CD14-positive monocyte (primary cell): ENCODE measurements around the gene DIDO1. TPM values are rescaled to one million over a fixed set of nuclear protein-coding genes. Genes with fewer than 3 reads are reported as not detected.

ENCODE experiments used
- DNase-seq, 3 donors: peaks; one replicate each; pipeline ENCODE4 v3.0.0-alpha.2; 2011 to 2022
- H2AFZ ChIP-seq: 2 replicates; pipeline ENCODE4 v1.6.0; 2012; ENCODE audit warnings: mild to moderate bottlenecking, low read depth, low read length, inconsistent platforms; ENCODE audit not compliant: insufficient read depth, poor library complexity, severe bottlenecking
- H3K27ac ChIP-seq, 2 donors: 1 replicate in 1 of 2; 2 replicates in 1 of 2; pipeline ENCODE4 v1.5.1; 2012 to 2013; ENCODE audit warnings: low read length in 2 of 2, control low read depth in 1 of 2, inconsistent platforms in 1 of 2, low read depth in 1 of 2, mild to moderate bottlenecking in 1 of 2
- H3K27me3 ChIP-seq, 2 donors: one replicate each; pipeline versions ENCODE4 v1.6.0 to v1.6.1; 2011 to 2013; ENCODE audit warnings: low read length in 2 of 2; ENCODE audit not compliant: control insufficient read depth in 2 of 2, insufficient read depth in 2 of 2
- H3K36me3 ChIP-seq, 2 donors: replicated peaks in 1 of 2; 1 replicate in 1 of 2; 2 replicates in 1 of 2; pipeline versions ENCODE4 v1.5.1 to v1.6.1; 2012 to 2013; ENCODE audit warnings: low read length in 2 of 2, control low read depth in 1 of 2, inconsistent platforms in 1 of 2, mild to moderate bottlenecking in 1 of 2; ENCODE audit not compliant: insufficient read depth in 2 of 2, control insufficient read depth in 1 of 2
- H3K4me1 ChIP-seq, 2 donors: 1 replicate in 1 of 2; 2 replicates in 1 of 2; pipeline versions ENCODE4 v1.5.1 to v1.6.1; 2012 to 2013; ENCODE audit warnings: low read length in 2 of 2, control low read depth in 1 of 2, inconsistent platforms in 1 of 2, mild to moderate bottlenecking in 1 of 2, moderate library complexity in 1 of 2; ENCODE audit not compliant: insufficient read depth in 2 of 2, control insufficient read depth in 1 of 2
- H3K4me2 ChIP-seq: replicated peaks from 2 replicates; pipeline ENCODE3; 2012; ENCODE audit warnings: low read length, moderate library complexity, mild to moderate bottlenecking; ENCODE audit not compliant: poor library complexity, severe bottlenecking; ENCODE audit errors: extremely low read depth
- H3K4me3 ChIP-seq, 3 experiments: fragments of 200-600 bp in 1 of 3; sonication (generic) in 1 of 3; replicated peaks in 1 of 3; 1 replicate in 2 of 3; 2 replicates in 1 of 3; pipeline ENCODE4 v1.5.1; 2011 to 2013; ENCODE audit warnings: low read length in 3 of 3, mild to moderate bottlenecking in 3 of 3, control low read depth in 2 of 3, low read depth in 2 of 3, inconsistent platforms in 1 of 3, moderate library complexity in 1 of 3
- H3K79me2 ChIP-seq: 2 replicates; pipeline ENCODE4 v1.6.0; 2012; ENCODE audit warnings: mild to moderate bottlenecking, control low read depth, inconsistent platforms, low read length, moderate library complexity; ENCODE audit not compliant: insufficient read depth
- H3K9ac ChIP-seq: 2 replicates; pipeline ENCODE4 v1.6.0; 2017; ENCODE audit warnings: low read length, mild to moderate bottlenecking; ENCODE audit not compliant: insufficient read depth, poor library complexity, severe bottlenecking
- H3K9me3 ChIP-seq, 2 donors: replicated peaks in 1 of 2; 1 replicate in 1 of 2; 2 replicates in 1 of 2; pipeline versions ENCODE4 v1.5.1 to v1.6.1; 2012 to 2013; ENCODE audit warnings: low read length in 2 of 2, control low read depth in 1 of 2; ENCODE audit not compliant: control insufficient read depth in 1 of 2, insufficient read depth in 1 of 2
- H4K20me1 ChIP-seq: 2 replicates; pipeline ENCODE4 v1.6.0; 2012; ENCODE audit warnings: mild to moderate bottlenecking, low read length, control low read depth, moderate library complexity; ENCODE audit not compliant: insufficient read depth
- H3K27ac Mint-ChIP-seq, 7 donors: one replicate each; pipeline ENCODE4 v1.8.0; 2020; ENCODE audit warnings: mild to moderate bottlenecking in 7 of 7, mixed read lengths in 7 of 7, moderate library complexity in 6 of 7, inconsistent platforms in 2 of 7
- H3K27me3 Mint-ChIP-seq, 3 donors: one replicate each; pipeline ENCODE4 v1.8.0; 2021 to 2022; ENCODE audit warnings: low read depth in 3 of 3, mild to moderate bottlenecking in 3 of 3, mixed read lengths in 3 of 3, moderate library complexity in 3 of 3, inconsistent platforms in 1 of 3
- H3K36me3 Mint-ChIP-seq, 2 donors: one replicate each; pipeline ENCODE4 v1.8.0; 2020; ENCODE audit warnings: mixed read lengths in 2 of 2, inconsistent platforms in 1 of 2, mild to moderate bottlenecking in 1 of 2
- H3K4me1 Mint-ChIP-seq: one replicate; pipeline ENCODE4 v1.8.0; 2020; ENCODE audit warnings: mild to moderate bottlenecking, mixed read lengths
- H3K4me3 Mint-ChIP-seq, 2 donors: one replicate each; pipeline ENCODE4 v1.8.0; 2020; ENCODE audit warnings: mild to moderate bottlenecking in 2 of 2, mixed read lengths in 2 of 2, moderate library complexity in 1 of 2
- H3K9me3 Mint-ChIP-seq, 7 donors: one replicate each; pipeline ENCODE4 v1.8.0; 2020 to 2022; ENCODE audit warnings: mixed read lengths in 7 of 7, mild to moderate bottlenecking in 6 of 7, moderate library complexity in 6 of 7, inconsistent platforms in 2 of 7
- WGBS: methylation state at CpG from one replicate; pipeline ENCODE4 v1.1.5; 2013; ENCODE audit warnings: missing lambda C conversion rate; ENCODE audit not compliant: insufficient coverage; 5-methylcytosine and 5-hydroxymethylcytosine counted together
- intact Hi-C, 2 donors: fragments of 100-400 bp; cut with micrococcal nuclease; formaldehyde crosslinking; loops; one replicate each; pipeline versions ENCODE4 v1.15.0 to v1.15.1; 2023
- polyA plus RNA-seq, 3 donors: library from polyadenylated mRNA; depleted of rRNA in 1 of 3; unstranded in 2 of 3; stranded (reverse) in 1 of 3; fragments of 300-500 nt in 2 of 3; fragments of >200 nt in 1 of 3; fragmentation: Illumina TruSeq in 2 of 3; gene quantifications; 1 replicate in 2 of 3; 2 replicates in 1 of 3; pipeline ENCODE4 v1.2.3, GENCODE V29; 2012 to 2021
- TF ChIP-seq, protein P1 (sequence below): fragments of 200-600 bp; IDR thresholded peaks from one replicate; pipeline ENCODE4 v1.8.0; 2022; ENCODE audit warnings: antibody characterized with exemption, mild to moderate bottlenecking

The DIDO1 gene
- polyA plus RNA-seq, 3 donors = 8.5 to 23.8 (median 12.9) TPM

DNA sequence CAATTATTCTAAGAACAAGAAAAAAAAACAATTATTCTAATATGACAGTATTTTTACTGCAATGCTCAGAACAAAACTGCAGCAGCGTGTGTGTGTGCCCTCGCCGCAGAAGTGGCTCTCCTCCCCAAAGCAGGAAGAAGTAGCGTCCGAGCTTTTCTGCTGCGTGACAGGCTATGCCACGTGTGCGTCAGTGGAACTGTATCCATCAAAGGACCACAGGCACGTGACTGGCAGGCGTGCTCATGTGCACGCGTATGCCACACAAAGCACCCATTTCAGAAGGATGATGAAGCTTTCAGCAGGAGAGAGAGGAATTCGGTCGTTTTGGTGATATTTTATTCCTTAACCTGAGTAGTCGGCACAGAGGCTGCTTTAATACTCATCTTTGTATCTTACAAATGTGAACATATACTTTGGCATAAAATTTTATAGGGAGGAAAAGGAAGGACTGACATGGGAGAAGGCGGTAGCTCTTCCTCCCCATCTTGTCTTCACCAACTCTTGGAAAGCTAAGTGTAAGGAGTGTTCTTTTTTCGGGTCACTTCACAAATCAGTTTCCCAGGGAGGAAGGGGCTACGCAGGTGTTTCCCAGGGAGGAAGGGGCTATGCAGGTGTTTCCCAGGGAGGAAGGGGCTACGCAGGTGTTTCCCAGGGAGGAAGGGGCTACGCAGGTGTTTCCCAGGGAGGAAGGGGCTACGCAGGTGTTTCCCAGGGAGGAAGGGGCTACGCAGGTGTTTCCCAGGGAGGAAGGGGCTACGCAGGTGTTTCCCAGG lies 68.1 kb downstream of the DIDO1 start:
- peaks cover 2 to 4% of the 10 kb centered on the region in 2 donors for H3K9me3 ChIP-seq
- no peak overlapping the region for H3K27ac Mint-ChIP-seq
- intact Hi-C loops = loop anchor here in 1 of 2 donors (5.0 to 10.0 kb wide), 2 partner anchors 56 to 553 kb away; partner anchors contain the start of genes ADRM1 and OGFR
- no peak overlapping the region for H3K4me3 ChIP-seq
- peaks cover 10 to 13% of the 10 kb centered on the region in 2 donors for H3K4me1 ChIP-seq
- H3K4me3 Mint-ChIP-seq = peak overlapping the region; percentile 18 to 57
- no peak overlapping the region for H2AFZ ChIP-seq
- no peak overlapping the region for H3K4me2 ChIP-seq
- H3K27me3 Mint-ChIP-seq = peaks cover 14 to 24% (median 19%) of the 10 kb centered on the region in 3 donors
- H4K20me1 ChIP-seq = peaks cover 21% of the 10 kb centered on the region
- peak in 2 of 3 donors; percentile 12 to 14 for DNase-seq
- peaks cover 15% of the 10 kb centered on the region for H3K4me1 Mint-ChIP-seq
- H3K79me2 ChIP-seq = peaks cover 13% of the 10 kb centered on the region
- H3K27me3 ChIP-seq = peaks cover 8 to 12% of the 10 kb centered on the region in 2 donors
- peaks cover 17 to 35% of the 10 kb centered on the region in 2 donors for H3K36me3 ChIP-seq
- WGBS = 97% methylated on average over 12 of the region's 23 CpGs
- peaks cover 49 to 53% of the 10 kb centered on the region in 2 donors for H3K36me3 Mint-ChIP-seq
- peaks cover 3 to 14% (median 4%) of the 10 kb centered on the region in 7 donors for H3K9me3 Mint-ChIP-seq
- TF ChIP-seq, protein P1, sequence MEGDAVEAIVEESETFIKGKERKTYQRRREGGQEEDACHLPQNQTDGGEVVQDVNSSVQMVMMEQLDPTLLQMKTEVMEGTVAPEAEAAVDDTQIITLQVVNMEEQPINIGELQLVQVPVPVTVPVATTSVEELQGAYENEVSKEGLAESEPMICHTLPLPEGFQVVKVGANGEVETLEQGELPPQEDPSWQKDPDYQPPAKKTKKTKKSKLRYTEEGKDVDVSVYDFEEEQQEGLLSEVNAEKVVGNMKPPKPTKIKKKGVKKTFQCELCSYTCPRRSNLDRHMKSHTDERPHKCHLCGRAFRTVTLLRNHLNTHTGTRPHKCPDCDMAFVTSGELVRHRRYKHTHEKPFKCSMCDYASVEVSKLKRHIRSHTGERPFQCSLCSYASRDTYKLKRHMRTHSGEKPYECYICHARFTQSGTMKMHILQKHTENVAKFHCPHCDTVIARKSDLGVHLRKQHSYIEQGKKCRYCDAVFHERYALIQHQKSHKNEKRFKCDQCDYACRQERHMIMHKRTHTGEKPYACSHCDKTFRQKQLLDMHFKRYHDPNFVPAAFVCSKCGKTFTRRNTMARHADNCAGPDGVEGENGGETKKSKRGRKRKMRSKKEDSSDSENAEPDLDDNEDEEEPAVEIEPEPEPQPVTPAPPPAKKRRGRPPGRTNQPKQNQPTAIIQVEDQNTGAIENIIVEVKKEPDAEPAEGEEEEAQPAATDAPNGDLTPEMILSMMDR = no peak
- H3K9ac ChIP-seq = no peak overlapping the region
- no peak overlapping the region for H3K27ac ChIP-seq

DNA sequence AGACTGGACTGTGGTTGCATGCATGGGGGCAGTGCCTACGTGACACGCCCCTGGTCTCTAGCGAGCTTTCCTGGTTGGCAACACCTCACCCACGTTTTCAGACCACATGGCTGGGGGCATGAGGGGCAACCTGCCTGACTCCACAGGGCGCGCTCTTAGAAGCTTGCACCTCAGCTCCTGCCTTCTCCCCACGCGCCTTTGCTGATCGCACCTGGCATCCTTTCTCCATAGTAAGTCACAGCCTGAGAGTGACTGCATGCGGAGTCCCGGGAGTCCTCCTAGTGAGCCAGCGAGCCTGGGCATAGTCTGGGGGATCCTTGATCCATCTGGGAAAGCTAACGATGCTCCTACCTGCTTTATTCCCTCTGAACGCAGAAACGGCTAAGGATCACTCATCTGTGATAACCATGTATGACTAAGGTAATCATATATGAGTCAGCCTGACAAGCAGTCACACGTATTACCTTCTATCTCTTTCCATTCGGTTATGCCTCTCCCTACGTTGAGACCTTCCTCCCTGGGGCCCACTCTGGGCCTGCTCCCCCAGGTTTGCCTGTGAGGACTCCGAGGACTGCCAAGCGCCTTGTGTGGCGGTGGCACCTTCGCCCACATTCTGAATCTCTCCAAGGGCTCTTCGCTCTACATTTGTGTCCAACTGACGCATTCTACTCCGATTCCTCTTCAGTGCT lies 69.2 kb downstream of the DIDO1 start:
- H4K20me1 ChIP-seq = peaks cover 21% of the 10 kb centered on the region
- Mint-ChIP-seq H3K27me3 (peaks cover 14 to 17% (median 15%) of the 10 kb centered on the region in 3 donors), H3K9me3 (peaks cover 2 to 8% (median 2%) of the 10 kb centered on the region in 7 donors), H3K36me3 (peaks cover 60% of the 10 kb centered on the region in 2 donors), H3K4me1 (peaks cover 14% of the 10 kb centered on the region), H3K4me3 (no peak overlapping the region), H3K27ac (peak overlapping the region in 1 of 7 donors; percentile 40)
- H3K27ac ChIP-seq = no peak overlapping the region
- H3K36me3 ChIP-seq = peaks cover 26 to 46% of the 10 kb centered on the region in 2 donors
- H3K9me3 ChIP-seq = peaks cover 2 to 4% of the 10 kb centered on the region in 2 donors
- DNase-seq = no peak
- no peak overlapping the region for H3K4me3 ChIP-seq
- no peak overlapping the region for H3K9ac ChIP-seq
- H3K4me2 ChIP-seq = no peak overlapping the region
- TF ChIP-seq, protein P1 = no peak
- peaks cover 8 to 12% of the 10 kb centered on the region in 2 donors for H3K27me3 ChIP-seq
- peaks cover 9 to 13% of the 10 kb centered on the region in 2 donors for H3K4me1 ChIP-seq
- H2AFZ ChIP-seq = no peak overlapping the region
- 96% methylated on average over 21 of the region's 25 CpGs for WGBS
- H3K79me2 ChIP-seq = peaks cover 13% of the 10 kb centered on the region
- intact Hi-C loops = loop anchor here in 1 of 2 donors (5.0 to 10.0 kb wide), 2 partner anchors 55 to 552 kb away; partner anchors contain the start of genes ADRM1 and OGFR
